ENCODE measurements around the gene THUMPD3.

The THUMPD3 gene

DNA sequence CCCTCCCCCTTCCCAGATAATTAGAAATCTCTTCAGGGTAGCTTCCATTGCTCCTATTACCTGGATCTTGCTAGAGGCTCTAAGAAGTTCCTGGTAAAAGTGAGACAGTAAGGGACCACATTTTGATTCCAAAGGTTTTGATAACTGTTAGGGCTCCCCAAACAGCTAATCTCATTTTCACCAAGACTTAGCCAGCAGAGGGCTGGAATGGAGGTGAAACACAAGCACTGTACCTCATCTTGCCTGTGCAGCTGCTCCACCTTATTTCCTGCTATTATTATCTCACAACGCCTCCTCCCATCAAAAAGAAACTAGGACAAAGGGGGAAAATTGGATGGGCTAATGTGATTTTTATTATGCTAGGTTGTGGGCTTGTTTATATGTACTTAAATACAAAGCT lies 41.8 kb downstream of the THUMPD3 start:
- TF ChIP-seq, protein P1, sequence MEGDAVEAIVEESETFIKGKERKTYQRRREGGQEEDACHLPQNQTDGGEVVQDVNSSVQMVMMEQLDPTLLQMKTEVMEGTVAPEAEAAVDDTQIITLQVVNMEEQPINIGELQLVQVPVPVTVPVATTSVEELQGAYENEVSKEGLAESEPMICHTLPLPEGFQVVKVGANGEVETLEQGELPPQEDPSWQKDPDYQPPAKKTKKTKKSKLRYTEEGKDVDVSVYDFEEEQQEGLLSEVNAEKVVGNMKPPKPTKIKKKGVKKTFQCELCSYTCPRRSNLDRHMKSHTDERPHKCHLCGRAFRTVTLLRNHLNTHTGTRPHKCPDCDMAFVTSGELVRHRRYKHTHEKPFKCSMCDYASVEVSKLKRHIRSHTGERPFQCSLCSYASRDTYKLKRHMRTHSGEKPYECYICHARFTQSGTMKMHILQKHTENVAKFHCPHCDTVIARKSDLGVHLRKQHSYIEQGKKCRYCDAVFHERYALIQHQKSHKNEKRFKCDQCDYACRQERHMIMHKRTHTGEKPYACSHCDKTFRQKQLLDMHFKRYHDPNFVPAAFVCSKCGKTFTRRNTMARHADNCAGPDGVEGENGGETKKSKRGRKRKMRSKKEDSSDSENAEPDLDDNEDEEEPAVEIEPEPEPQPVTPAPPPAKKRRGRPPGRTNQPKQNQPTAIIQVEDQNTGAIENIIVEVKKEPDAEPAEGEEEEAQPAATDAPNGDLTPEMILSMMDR (IDR thresholded peaks at IDR 0.05), result no peak
- no peak for TF ChIP-seq ZFX (IDR thresholded peaks at IDR 0.05; ENCODE audit: borderline replicate concordance)
- H3K27ac ChIP-seq, result no peak overlapping the region

DNA sequence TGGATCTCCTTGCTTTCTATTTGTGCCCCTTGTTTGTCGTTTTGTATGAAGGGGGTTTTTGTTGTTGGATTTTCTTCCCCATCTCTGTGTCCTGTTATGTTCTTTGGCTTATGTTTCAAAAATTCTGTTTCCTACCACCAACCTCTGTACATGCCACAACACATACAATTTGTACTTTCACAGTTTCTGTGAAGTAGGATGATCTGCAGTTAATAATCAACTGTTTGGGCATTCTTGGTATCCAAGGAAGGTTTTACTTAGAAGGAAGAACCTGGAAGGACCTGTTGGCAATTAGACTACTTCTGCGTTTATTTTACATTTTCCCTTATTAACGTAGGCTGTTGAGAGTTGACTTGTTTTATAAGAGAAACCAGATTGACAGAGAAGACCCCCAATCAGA lies 42.9 kb downstream of the THUMPD3 start:
- TF ChIP-seq, protein P1 (IDR thresholded peaks at IDR 0.05), result no peak
- no peak for TF ChIP-seq ZFX (IDR thresholded peaks at IDR 0.05; ENCODE audit: borderline replicate concordance)
- H3K27ac ChIP-seq, result no peak overlapping the region

DNA sequence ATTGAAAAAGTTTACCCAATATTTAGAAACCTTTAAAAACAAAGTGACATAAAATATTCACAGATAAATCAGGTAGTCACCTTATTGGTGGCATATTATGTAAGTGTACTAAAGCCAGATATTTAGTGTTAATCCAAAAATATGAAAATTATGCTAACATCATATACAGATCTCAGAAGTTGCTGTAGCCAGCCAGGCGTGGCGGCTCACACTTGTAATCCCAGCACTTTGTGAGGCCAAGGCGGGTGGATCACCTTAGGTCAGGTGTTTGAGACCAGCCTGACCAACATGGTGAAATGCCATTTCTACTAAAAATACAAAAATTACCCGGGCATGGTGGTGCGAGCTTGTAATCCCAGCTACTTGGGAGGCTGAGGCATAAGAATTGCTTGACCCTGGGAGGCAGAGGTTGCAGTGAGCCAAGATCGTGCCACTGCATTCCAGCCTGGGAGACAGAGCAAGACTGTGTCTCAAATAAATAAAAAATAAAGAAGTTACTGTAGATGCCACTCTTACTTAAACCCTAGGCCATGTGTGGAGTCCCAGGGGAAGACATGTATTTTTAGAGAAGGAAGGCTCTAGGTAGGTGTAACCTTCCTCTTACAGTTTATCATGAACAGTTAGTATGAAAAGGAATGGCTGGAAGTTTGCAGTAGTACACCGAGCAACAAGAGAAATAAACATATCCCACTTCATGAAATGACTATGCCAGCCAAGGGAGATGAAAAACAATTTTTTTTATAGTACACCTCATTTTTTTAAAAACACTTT lies 44.2 kb downstream of the THUMPD3 start:
- no peak overlapping the region for H3K27ac ChIP-seq
- TF ChIP-seq, protein P1 (IDR thresholded peaks at IDR 0.05), result no peak
- TF ChIP-seq ZFX (IDR thresholded peaks at IDR 0.05; ENCODE audit: borderline replicate concordance), result no peak

DNA sequence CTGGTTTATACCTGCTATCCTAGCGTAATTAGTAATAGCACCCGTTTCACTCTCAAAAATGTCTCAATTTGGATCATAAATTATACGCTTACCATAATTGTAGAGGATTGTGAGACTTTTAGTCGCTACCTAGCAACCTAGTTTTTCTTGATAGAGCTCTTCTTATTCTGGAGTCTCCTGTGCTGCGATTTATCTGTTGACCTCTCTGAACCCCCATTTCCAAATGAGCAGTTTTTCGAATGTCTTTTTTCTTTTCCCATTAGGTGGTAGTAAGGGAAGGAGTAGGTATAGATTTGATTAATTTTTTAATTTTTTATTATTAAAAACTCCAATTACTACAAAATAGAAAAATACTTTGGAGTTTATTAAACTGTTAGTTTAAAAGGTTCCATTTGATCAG lies 45.2 kb downstream of the THUMPD3 start:
- no peak for TF ChIP-seq ZFX (IDR thresholded peaks at IDR 0.05; ENCODE audit: borderline replicate concordance)
- TF ChIP-seq, protein P1 (IDR thresholded peaks at IDR 0.05), result no peak
- H3K27ac ChIP-seq, result no peak overlapping the region

DNA sequence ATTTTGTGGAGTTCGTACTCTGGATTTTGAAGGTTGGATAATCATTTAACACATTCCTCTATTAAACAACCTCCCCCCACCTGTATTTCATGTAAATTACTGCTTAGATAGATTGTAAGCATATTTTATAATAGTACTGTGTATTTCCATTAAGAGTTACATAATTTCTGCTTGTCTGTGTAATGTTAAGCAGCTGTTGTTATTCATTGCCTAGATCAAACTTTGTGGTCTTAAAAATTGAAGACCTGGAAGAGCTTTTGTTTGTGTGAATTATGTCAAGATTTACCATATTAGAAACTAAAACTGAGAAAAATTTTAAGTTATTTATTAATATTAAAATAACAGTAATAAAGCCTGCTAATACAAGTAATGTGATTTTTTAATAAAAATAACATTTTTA lies 45.7 kb downstream of the THUMPD3 start:
- H3K27ac ChIP-seq, result no peak overlapping the region
- no peak for TF ChIP-seq ZFX (IDR thresholded peaks at IDR 0.05; ENCODE audit: borderline replicate concordance)
- TF ChIP-seq, protein P1 (IDR thresholded peaks at IDR 0.05), result no peak

DNA sequence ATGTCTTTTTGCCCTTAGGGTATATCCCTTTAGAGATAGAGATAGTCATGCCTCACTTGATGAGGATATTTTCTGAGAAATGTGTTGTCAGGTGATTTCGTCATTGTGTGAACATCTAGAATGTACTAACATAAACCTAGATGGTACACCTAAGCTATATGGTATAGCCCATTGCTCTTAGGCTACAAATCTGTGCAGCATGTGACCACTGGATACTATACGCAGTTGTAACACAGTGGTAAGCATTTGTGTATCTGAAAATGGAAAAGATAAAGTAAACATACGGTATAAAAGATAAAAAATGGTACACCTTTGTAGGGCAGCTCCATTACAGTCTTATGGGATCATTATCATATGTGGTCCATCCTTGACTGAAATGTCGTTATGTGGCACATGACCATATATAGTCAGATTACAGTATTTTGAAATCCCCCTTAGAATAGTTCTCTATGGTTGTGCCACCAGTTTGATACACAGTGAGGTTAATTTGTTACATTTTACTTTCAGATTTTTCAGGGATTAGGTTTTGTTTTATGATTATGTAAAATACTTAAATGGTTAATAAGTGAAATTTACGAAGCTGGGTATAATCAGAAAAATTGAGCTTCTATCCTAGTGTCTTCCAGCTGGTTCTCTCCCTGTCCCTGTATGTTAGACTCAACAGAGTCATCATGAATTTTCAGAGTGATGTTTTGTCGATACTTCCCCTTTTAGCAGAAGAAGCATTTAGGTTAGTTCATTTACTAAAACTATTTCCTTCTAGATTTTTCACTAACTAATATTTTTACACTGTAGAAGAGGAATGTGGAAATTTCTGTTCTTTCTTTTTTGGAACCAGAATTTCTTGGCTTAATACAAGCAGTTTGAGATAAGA lies 47.4 kb downstream of the THUMPD3 start:
- peak overlapping the region; percentile 2; the same call in 1 of the 2 replicates for H3K27ac ChIP-seq
- TF ChIP-seq, protein P1 (IDR thresholded peaks at IDR 0.05), result no peak
- TF ChIP-seq ZFX (IDR thresholded peaks at IDR 0.05; ENCODE audit: borderline replicate concordance), result no peak

DNA sequence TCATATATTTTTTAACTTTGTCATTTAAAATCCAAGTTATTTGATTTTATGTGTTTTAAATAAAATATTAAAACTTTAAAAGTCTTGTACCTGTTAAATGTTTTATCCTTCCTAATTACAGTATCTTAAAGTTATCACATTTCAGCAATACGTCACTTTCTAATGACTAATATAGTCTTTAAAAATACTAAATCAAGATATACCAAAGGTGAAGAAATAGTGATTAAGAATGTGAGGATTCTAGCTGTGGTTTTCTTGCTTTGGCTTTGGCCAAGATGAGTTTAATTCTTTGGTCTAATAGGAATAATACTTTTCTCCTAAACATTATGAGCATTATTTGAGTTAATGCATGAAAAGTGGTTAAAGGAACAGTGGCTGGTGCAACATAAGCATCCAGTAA lies 48.4 kb downstream of the THUMPD3 start:
- TF ChIP-seq, protein P1 (IDR thresholded peaks at IDR 0.05), result no peak
- no peak for TF ChIP-seq ZFX (IDR thresholded peaks at IDR 0.05; ENCODE audit: borderline replicate concordance)
- H3K27ac ChIP-seq, result no peak overlapping the region; the same call in 1 of the 2 replicates

All from 22Rv1 (cell line).